ENCODE measurements around the gene CCT8. TPM values are rescaled to one million over a fixed set of nuclear protein-coding genes. Genes with fewer than 3 reads are reported as not detected.

CCT8 gene, protein sequence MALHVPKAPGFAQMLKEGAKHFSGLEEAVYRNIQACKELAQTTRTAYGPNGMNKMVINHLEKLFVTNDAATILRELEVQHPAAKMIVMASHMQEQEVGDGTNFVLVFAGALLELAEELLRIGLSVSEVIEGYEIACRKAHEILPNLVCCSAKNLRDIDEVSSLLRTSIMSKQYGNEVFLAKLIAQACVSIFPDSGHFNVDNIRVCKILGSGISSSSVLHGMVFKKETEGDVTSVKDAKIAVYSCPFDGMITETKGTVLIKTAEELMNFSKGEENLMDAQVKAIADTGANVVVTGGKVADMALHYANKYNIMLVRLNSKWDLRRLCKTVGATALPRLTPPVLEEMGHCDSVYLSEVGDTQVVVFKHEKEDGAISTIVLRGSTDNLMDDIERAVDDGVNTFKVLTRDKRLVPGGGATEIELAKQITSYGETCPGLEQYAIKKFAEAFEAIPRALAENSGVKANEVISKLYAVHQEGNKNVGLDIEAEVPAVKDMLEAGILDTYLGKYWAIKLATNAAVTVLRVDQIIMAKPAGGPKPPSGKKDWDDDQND
- 100 to 1,000 TPM in 6 of 9 donors, 10 to 100 TPM in 3; 88.8 to 147 (median 110) TPM for total RNA-seq
- 100 to 1,000 TPM in 1 of 2 donors, 10 to 100 TPM in 1; 98.0 to 198 TPM for polyA plus RNA-seq
- long read RNA-seq, donor 1, transcript CCT8-201 (15 exons, 2,005 nt) = major isoform, 168 of 199 reads
- long read RNA-seq, donor 1, partial matches to known transcripts = 21 of 199 reads
- long read RNA-seq, donor 1, other reads (novel, unspliced or antisense) = 10 of 199 reads
- long read RNA-seq, donor 2, transcript CCT8-201 (15 exons, 2,005 nt) = major isoform, 943 of 1,033 reads
- long read RNA-seq, donor 2, partial matches to known transcripts = 55 of 1,033 reads
- long read RNA-seq, donor 2, other reads (novel, unspliced or antisense) = 34 of 1,033 reads
- long read RNA-seq, donor 3, transcript CCT8-201 (15 exons, 2,005 nt) = major isoform, 209 of 230 reads
- long read RNA-seq, donor 3, partial matches to known transcripts = 17 of 230 reads
- long read RNA-seq, donor 3, other reads (novel, unspliced or antisense) = 4 of 230 reads

DNA sequence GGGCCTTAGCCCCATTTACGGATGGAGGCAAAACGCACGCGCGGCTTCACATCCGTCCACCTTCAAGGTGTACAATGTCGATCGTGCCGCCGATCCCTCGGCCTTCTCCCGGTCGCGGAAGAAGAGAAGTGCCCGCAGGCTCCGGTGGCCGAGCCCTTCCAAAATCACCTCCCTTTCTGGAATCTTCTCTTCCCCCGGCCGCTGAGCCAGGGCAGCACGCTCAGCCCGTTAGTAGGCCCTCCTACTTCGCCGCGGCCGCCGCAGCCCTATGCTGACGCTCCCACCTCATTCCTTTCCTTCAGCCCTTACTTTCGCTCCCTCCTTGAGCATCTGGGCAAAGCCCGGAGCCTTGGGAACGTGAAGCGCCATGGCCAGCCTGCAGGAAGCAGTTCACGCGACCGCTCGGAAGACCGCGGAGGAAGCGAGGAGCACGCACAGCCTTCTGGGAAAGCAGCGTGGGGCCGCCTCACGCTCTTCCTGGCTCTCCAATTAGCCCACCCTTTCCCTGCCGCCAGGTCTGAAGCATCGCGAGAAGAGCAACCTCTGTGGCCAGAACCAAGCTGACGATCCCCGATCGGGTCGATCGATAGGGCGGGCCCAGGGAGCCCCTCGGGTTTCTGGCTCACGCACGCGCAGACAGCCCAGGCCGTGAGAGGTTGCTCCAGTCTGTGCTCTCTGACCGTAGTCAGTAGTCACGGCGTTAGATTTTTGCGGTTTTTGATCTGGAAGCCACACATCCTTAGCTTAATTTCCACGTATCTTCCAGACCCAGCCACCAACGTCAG lies at the start of gene CCT8:
Gene CCT8 (minus strand): TSS at position 427 of the 785 bp plus-strand sequence. CDS start 58 bp downstream, at position 369.
- H3K4me3 ChIP-seq = peak within 1 kb of the TSS; percentile 38 to 99 (median 86)
- H3K9me3 ChIP-seq = no peaks in the 10 kb centered on the region
- WGBS, 4 donors = 0% methylated on average over 47 to 62 of the region's 62 CpGs
- intact Hi-C loops (cut with DNase I) = loop anchor here in 3 of 10 donors (2.0 to 10.0 kb wide), 3 partner anchors 46 to 231 kb away; partner anchors contain the start of gene USP16 (in 1 of the 3)
- H3K27ac ChIP-seq = peak within 1 kb of the TSS; percentile 84 to 95 (median 90)
- ATAC-seq = peak; percentile 97 to 99 (median 98)
- peak; percentile 99 to 100 (median 100) for DNase-seq
- peak in 1 of 2 donors; percentile 86 for TF ChIP-seq POLR2A (IDR thresholded peaks at IDR 0.05)
- TF ChIP-seq, protein P1, sequence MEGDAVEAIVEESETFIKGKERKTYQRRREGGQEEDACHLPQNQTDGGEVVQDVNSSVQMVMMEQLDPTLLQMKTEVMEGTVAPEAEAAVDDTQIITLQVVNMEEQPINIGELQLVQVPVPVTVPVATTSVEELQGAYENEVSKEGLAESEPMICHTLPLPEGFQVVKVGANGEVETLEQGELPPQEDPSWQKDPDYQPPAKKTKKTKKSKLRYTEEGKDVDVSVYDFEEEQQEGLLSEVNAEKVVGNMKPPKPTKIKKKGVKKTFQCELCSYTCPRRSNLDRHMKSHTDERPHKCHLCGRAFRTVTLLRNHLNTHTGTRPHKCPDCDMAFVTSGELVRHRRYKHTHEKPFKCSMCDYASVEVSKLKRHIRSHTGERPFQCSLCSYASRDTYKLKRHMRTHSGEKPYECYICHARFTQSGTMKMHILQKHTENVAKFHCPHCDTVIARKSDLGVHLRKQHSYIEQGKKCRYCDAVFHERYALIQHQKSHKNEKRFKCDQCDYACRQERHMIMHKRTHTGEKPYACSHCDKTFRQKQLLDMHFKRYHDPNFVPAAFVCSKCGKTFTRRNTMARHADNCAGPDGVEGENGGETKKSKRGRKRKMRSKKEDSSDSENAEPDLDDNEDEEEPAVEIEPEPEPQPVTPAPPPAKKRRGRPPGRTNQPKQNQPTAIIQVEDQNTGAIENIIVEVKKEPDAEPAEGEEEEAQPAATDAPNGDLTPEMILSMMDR (IDR thresholded peaks at IDR 0.05) = no peak
- H3K36me3 ChIP-seq = peaks cover 0 to 26% (median 18%) of the 10 kb centered on the region in 9 donors
- peaks cover 6 to 49% (median 25%) of the 10 kb centered on the region in 12 donors for H3K4me1 ChIP-seq
- no peaks in the 10 kb centered on the region for H3K27me3 ChIP-seq

DNA sequence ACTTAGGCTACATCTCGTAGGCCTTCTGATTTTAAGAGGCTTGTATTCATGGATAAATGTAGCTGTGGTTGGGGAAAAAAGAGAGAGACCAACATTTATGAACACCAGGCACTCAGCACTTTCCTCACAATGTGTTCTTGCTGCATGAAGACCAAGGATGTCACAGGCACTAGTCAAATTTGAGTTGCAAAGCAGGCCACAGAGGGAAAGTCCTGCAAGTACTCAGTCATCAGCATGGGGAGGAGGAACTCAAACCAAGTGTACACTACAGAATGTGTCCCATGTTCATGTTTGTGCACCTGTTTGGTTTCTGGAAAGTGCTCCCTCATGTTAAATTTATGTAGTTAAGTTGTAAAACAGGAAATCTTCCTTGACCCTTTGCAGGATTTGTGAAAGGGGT lies 48.3 kb upstream of the CCT8 start:
- no peaks in the 10 kb centered on the region for H3K27me3 ChIP-seq
- 90 to 97% (median 96%) methylated on average over 1 of the region's 1 CpG for WGBS, 4 donors
- H3K4me3 ChIP-seq = no peak overlapping the region
- no peak overlapping the region for H3K27ac ChIP-seq
- peaks cover 0 to 6% (median 0%) of the 10 kb centered on the region in 12 donors for H3K4me1 ChIP-seq
- DNase-seq = no peak
- TF ChIP-seq POLR2A (IDR thresholded peaks at IDR 0.05) = no peak
- TF ChIP-seq, protein P1 (IDR thresholded peaks at IDR 0.05) = no peak
- H3K36me3 ChIP-seq = no peaks in the 10 kb centered on the region
- no peak for ATAC-seq
- no peaks in the 10 kb centered on the region for H3K9me3 ChIP-seq
- intact Hi-C loops (cut with DNase I) = no loop called here

DNA sequence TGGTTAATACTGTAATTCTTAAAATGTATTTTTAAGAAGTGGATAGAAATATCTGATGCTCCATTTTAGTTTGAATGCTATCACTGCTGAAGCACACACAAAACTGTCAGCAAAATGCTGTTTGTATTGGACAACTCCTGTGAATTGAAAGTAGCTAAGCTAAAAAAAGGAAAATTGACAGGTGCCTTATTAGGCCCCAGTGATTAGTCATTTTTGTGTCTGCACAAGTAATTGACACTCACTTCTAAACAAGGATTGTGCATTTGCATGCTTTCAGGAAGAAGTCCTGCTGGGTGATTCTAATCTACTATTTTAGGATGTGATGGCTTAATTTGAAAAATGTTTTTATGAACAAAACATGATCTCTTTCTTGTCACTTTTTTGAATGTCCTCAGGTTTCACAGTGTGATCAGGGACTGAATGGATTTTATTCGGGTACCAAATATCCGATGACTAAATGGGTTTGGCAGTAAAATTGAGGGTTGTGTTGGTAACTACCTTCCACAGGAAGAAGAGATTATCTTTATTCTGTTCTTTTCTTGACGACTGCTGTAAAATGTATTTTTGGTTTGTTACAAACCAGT lies 44.0 kb upstream of the CCT8 start:
- intact Hi-C loops (cut with DNase I) = no loop called here
- H3K27ac ChIP-seq = no peak overlapping the region
- no peak for ATAC-seq
- no peaks in the 10 kb centered on the region for H3K27me3 ChIP-seq
- no peaks in the 10 kb centered on the region for H3K36me3 ChIP-seq
- no peak for DNase-seq
- H3K9me3 ChIP-seq = no peaks in the 10 kb centered on the region
- H3K4me3 ChIP-seq = no peak overlapping the region
- 76 to 85% (median 82%) methylated on average over 3 of the region's 3 CpGs for WGBS, 4 donors
- H3K4me1 ChIP-seq = peaks cover 0 to 8% (median 0%) of the 10 kb centered on the region in 12 donors
- TF ChIP-seq POLR2A (IDR thresholded peaks at IDR 0.05) = no peak
- TF ChIP-seq, protein P1 (IDR thresholded peaks at IDR 0.05) = no peak
